Natural killer cell (primary cell): ENCODE results near the gene XAB2. TPM values are rescaled to one million over a fixed set of nuclear protein-coding genes. Genes with fewer than 3 reads are reported as not detected.

Experiments used
- ATAC-seq, 3 donors: fragments of 150-1000 bp in 2 of 3; fragments of 200-7000 bp in 1 of 3; cut with Tn5 transposase; 1 replicate in 1 of 3; 2 replicates in 2 of 3; pipeline ENCODE4 v1.10.0; 2021; ENCODE audit warnings: mild to moderate bottlenecking in 2 of 3, moderate library complexity in 2 of 3
- DNase-seq, 2 donors: peaks; one replicate each; pipeline versions ENCODE4 v3.0.0 to v3.0.0-alpha.2; 2013 to 2021; ENCODE audit warnings: mixed read lengths in 1 of 2
- H3K27ac ChIP-seq: one replicate; pipeline ENCODE4 v1.5.1; 2013; ENCODE audit warnings: mild to moderate bottlenecking, low read length
- H3K27me3 ChIP-seq: one replicate; pipeline ENCODE4 v1.6.1; 2013; ENCODE audit warnings: low read length; ENCODE audit not compliant: control insufficient read depth, insufficient read depth
- H3K36me3 ChIP-seq: one replicate; pipeline ENCODE4 v1.6.1; 2013; ENCODE audit warnings: low read length; ENCODE audit not compliant: control insufficient read depth, insufficient read depth
- H3K4me1 ChIP-seq: one replicate; pipeline ENCODE4 v1.6.1; 2013; ENCODE audit warnings: low read length; ENCODE audit not compliant: control insufficient read depth, insufficient read depth
- H3K4me3 ChIP-seq: one replicate; pipeline ENCODE4 v1.5.1; 2013; ENCODE audit warnings: low read length
- H3K9me3 ChIP-seq: one replicate; pipeline ENCODE4 v1.6.1; 2013; ENCODE audit warnings: low read length; ENCODE audit not compliant: control insufficient read depth, insufficient read depth
- H3K27ac Mint-ChIP-seq, 2 donors: one replicate each; pipeline ENCODE4 v1.8.0; 2022; ENCODE audit warnings: mild to moderate bottlenecking in 2 of 2, mixed read lengths in 2 of 2, moderate library complexity in 1 of 2
- H3K27me3 Mint-ChIP-seq, 2 donors: one replicate each; pipeline ENCODE4 v1.8.0; 2022; ENCODE audit warnings: low read depth in 2 of 2, mixed read lengths in 2 of 2
- H3K36me3 Mint-ChIP-seq: one replicate; pipeline ENCODE4 v1.8.0; 2022; ENCODE audit warnings: mixed read lengths
- H3K4me1 Mint-ChIP-seq, 2 donors: one replicate each; pipeline ENCODE4 v1.8.0; 2022; ENCODE audit warnings: mixed read lengths in 2 of 2
- H3K4me3 Mint-ChIP-seq: one replicate; pipeline ENCODE4 v1.8.0; 2022; ENCODE audit warnings: mild to moderate bottlenecking, moderate library complexity, mixed read lengths
- H3K9me3 Mint-ChIP-seq, 2 donors: one replicate each; pipeline ENCODE4 v1.8.0; 2022; ENCODE audit warnings: mixed read lengths in 2 of 2
- WGBS: methylation state at CpG from one replicate; pipeline ENCODE4 v1.1.7; 2013; ENCODE audit warnings: missing lambda C conversion rate; ENCODE audit not compliant: insufficient coverage; 5-methylcytosine and 5-hydroxymethylcytosine counted together
- intact Hi-C: fragments of 100-400 bp; cut with micrococcal nuclease; formaldehyde crosslinking; loops from one replicate; pipeline ENCODE4 v1.14.2; 2022
- total RNA-seq, 4 donors: library from RNA; stranded (reverse); fragments of 120-200 nt in 1 of 4; gene quantifications; one replicate each; pipeline versions ENCODE4 v1.2.3 to v1.2.4, GENCODE V29; 2013 to 2022
- TF ChIP-seq, protein P1 (sequence below): fragments of 200-600 bp; IDR thresholded peaks from one replicate; pipeline ENCODE4 v1.8.0; 2022; ENCODE audit warnings: antibody characterized with exemption

XAB2 gene
- total RNA-seq, 3 donors from 2014 or later (not counting 1 experiment from before 2014, with no cell fraction given): 60.2 to 70.8 (median 67.7) TPM

DNA sequence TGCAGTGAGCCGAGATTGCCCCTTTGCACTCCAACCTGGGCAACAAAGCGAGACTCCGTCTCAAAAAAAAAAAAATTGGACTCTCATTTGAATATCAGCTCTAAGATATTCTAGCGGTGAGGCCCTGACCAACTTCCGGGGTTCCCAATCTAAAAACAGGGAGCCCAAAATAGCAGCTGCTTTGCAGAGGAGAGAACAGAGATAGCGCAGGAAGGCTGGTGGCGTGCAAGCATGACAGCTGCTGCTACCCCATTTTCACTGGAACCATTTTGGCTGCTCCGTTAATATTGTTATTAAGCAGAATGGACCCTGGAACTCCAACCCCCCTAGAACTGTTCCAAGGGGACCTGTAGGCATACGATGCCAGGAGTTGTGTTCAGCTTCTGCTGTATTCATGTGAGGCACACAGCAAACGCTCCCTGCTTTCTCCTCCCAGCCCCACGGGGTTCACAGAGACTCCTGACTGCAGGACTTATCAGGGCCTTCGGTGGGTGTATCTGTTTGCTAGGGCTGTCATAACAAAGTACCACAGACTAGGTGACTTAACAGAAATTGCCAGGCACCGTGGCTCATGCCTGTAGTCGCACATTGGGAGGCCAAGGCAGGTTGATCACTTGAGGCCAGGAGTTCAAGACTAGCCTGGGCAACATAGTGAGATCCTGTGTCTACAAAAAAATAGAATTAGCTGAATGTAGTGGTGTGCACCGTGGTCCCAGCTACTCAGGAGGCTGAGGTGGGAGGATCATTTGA is 19.1 kb upstream of the XAB2 start:
- peaks cover 19% of the 10 kb centered on the region for H3K4me1 ChIP-seq
- TF ChIP-seq, protein P1, sequence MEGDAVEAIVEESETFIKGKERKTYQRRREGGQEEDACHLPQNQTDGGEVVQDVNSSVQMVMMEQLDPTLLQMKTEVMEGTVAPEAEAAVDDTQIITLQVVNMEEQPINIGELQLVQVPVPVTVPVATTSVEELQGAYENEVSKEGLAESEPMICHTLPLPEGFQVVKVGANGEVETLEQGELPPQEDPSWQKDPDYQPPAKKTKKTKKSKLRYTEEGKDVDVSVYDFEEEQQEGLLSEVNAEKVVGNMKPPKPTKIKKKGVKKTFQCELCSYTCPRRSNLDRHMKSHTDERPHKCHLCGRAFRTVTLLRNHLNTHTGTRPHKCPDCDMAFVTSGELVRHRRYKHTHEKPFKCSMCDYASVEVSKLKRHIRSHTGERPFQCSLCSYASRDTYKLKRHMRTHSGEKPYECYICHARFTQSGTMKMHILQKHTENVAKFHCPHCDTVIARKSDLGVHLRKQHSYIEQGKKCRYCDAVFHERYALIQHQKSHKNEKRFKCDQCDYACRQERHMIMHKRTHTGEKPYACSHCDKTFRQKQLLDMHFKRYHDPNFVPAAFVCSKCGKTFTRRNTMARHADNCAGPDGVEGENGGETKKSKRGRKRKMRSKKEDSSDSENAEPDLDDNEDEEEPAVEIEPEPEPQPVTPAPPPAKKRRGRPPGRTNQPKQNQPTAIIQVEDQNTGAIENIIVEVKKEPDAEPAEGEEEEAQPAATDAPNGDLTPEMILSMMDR: no peak
- Mint-ChIP-seq H3K36me3 (no peaks in the 10 kb centered on the region), H3K4me1 (peaks cover 5 to 16% of the 10 kb centered on the region in 2 donors), H3K9me3 (no peaks in the 10 kb centered on the region), H3K27me3 (no peaks in the 10 kb centered on the region), H3K27ac (no peak overlapping the region), H3K4me3 (no peak overlapping the region)
- no peak for DNase-seq
- no peaks in the 10 kb centered on the region for H3K9me3 ChIP-seq
- no peak for ATAC-seq
- H3K36me3 ChIP-seq: peaks cover 11% of the 10 kb centered on the region
- no peaks in the 10 kb centered on the region for H3K27me3 ChIP-seq
- intact Hi-C loops: no loop called here
- WGBS: 91% methylated on average over 15 of the region's 15 CpGs
- H3K4me3 ChIP-seq: no peak overlapping the region
- H3K27ac ChIP-seq: no peak overlapping the region

DNA sequence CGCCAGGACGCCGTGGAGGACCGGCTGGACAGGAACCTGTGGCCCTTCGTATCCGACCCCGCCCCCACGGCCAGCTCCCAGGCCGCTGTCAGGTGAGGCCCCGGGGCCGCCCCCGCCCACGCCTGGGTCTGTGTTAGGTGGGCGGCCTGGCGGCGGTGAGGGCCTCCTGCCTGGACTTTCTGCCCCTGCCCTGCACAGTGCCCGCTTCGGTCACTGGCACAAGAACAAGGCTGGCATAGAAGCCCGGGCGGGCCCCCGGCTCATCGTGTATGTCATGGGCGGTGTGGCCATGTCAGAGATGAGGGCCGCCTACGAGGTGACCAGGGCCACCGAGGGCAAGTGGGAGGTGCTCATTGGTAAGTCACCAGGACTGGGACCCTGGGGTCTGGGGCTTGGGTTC is 17.8 kb upstream of the XAB2 start:
- Mint-ChIP-seq H3K4me3 (no peak overlapping the region), H3K27me3 (no peaks in the 10 kb centered on the region), H3K36me3 (no peaks in the 10 kb centered on the region), H3K9me3 (no peaks in the 10 kb centered on the region), H3K27ac (no peak overlapping the region), H3K4me1 (peaks cover 1 to 7% of the 10 kb centered on the region in 2 donors)
- 97% methylated on average over 26 of the region's 26 CpGs for WGBS
- Histone ChIP-seq H3K27me3 (no peaks in the 10 kb centered on the region), H3K27ac (no peak overlapping the region), H3K4me1 (peaks cover 14% of the 10 kb centered on the region), H3K9me3 (no peaks in the 10 kb centered on the region), H3K4me3 (no peak overlapping the region), H3K36me3 (peaks cover 18% of the 10 kb centered on the region)
- TF ChIP-seq, protein P1: no peak
- no peak for ATAC-seq
- DNase-seq: no peak
- intact Hi-C loops: no loop called here

DNA sequence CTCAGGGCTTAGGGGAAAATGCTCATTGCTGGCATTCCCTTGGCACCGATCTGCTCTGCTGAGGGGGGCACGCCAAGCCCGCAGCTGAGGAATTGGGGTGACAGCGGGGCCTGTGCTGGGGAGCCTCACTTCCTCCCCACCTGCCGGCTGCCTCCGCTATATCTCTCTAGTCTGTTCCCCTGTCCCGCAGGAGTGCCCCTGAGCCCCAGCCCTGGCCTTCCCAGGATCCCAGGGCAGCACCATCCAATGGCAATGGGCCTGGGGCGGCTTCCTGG is 17.0 kb upstream of the XAB2 start:
- no peaks in the 10 kb centered on the region for H3K36me3 Mint-ChIP-seq
- Histone ChIP-seq H3K9me3 (no peaks in the 10 kb centered on the region), H3K36me3 (peaks cover 20% of the 10 kb centered on the region), H3K4me3 (no peak overlapping the region), H3K4me1 (peaks cover 9% of the 10 kb centered on the region), H3K27me3 (no peaks in the 10 kb centered on the region), H3K27ac (no peak overlapping the region)
- no peak overlapping the region for H3K4me3 Mint-ChIP-seq
- 92% methylated on average over 8 of the region's 8 CpGs for WGBS
- H3K4me1 Mint-ChIP-seq: peaks cover 0 to 6% of the 10 kb centered on the region in 2 donors
- TF ChIP-seq, protein P1: no peak
- no peak overlapping the region for H3K27ac Mint-ChIP-seq
- no peaks in the 10 kb centered on the region for H3K9me3 Mint-ChIP-seq
- intact Hi-C loops: no loop called here
- ATAC-seq (no peak), DNase-seq (no peak)
- no peaks in the 10 kb centered on the region for H3K27me3 Mint-ChIP-seq
